GM19324 (cell line): ENCODE results near the gene PGAP1.
"Not testable (repeated sequence)": the region's sequence is repeated elsewhere in the genome, so short reads cannot be mapped to it uniquely, and the experiment has no call there.

ENCODE experiments used
- ATAC-seq: cut with Tn5 transposase; IDR thresholded peaks from one replicate; pipeline ENCODE4 v1.9.1; 2021; ENCODE audit warnings: mild to moderate bottlenecking, moderate library complexity; ENCODE audit not compliant: unreplicated experiment, low FRiP score

The PGAP1 gene

GRCh38 chr2:196951973-196952372 is 25.5 kb upstream of the PGAP1 start:
- no peak for ATAC-seq

DNA sequence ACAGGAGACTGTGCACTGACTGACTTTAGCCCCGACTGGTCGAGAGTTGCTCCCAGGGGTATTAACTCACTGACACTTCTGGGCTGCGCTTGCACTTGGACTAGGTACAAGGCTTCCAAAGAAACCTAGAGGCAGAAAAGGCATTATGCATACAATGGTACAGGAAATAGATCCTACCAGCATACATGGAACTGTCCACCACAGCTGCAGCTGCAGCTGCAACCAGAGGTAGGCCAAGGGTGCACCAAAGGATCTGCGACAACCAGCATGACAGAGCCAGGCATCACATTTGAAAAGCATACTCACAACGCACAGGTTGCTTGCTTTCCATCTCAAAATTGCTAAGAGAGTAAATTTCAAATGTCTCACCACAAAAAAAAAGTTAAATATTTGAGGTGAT is 22.6 kb upstream of the PGAP1 start:
- ATAC-seq = no peak

- peak; percentile 90 for ATAC-seq
These were observed 18.1 kb upstream of the PGAP1 start for GRCh38 chr2:196944570-196944969.

DNA sequence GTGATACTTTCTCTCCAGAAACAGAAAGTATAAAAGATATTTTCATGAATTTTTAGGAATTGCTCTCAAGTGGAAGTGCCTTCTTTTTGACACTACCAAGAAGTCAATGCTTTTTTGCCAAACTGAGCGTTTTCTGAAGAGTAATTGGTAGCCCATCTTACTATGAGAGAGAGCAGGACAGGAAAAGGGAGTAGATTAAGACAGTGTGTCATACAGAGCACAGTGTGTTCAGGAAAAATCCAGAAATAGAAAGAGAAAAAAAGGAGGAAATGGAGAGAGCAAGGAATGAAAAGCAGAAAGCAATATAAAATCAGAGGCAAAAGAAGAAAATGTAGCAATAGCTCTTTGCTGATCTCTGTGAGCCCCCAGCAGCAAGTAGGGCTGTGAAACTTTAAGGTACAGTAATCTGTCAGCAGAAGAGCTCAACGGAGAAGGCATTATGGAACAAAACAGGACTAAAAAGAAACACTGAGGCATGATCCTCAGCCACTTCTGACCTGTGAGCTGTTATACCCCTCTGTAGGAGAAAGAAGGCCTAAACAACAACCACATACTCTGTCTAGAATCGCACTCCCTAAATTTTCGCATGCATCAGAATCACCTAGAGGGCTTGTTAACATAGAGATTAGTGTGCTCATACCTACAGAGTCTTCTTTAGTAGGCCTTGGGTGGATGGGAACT is 15.0 kb upstream of the PGAP1 start:
- no peak for ATAC-seq

- no peak for ATAC-seq
These were observed 12.9 kb upstream of the PGAP1 start for GRCh38 chr2:196939371-196939770.

DNA sequence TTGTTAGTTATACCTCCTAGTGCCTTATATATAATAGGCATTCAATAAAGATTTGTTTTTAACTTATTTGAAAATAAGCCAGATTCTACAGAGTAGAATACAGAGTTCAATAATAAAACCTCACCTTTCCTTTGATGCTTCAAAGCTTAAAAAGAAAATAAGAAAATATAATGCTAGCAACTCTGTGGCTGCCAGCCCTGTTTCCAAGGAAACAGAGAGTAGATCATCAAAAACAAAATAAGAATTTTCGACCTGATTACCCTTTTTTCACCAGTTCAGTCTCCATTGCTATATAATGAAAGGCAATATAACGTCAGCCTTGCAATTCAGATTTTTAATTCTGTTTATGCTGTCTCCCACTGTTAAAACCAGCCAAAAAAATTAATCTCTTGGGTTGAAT is 8.9 kb upstream of the PGAP1 start:
- no peak for ATAC-seq

- no peak for ATAC-seq
These were observed 8.2 kb upstream of the PGAP1 start for GRCh38 chr2:196934672-196935071.

GRCh38 chr2:196931555-196931954 is 5.0 kb upstream of the PGAP1 start:
- ATAC-seq = no peak

- no peak for ATAC-seq
These were observed 1.1 kb upstream of the PGAP1 start for GRCh38 chr2:196927376-196928225.

- peak; percentile 36 for ATAC-seq
These were observed 542 bp downstream of the PGAP1 start for GRCh38 chr2:196925768-196926561.

DNA sequence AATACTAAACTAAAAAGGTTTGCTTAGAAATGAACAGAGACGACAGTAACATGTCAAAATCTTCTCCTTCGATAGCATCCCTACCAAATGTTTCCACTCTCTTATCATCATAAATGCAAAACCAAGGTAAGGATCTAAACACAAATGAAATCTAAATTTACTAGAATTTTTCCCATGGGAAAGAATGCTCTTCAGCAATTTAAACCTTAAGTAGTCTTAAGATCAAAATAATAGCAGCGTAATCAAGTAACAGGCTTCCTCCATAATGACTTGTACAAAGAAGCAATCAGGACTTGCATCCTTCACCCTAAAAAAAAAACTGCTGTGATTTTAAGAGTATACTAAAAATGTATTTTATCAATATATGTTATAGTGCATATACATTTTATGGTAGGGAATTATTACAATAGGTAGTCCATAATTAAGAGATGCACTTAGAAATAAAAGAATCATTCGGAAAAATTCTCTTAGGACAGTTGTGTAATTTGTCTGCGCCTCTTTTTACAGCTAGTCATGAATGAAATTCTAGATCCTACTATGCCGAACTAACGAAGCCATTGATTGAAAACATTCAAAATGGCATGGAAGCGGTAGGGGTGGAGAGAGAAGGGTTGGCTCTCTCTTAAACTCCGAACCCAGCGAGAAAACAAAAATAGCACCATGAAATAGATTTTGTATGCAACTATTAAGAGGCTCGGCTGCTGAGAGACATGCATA is 1.3 kb downstream of the PGAP1 start:
- no peak for ATAC-seq

DNA sequence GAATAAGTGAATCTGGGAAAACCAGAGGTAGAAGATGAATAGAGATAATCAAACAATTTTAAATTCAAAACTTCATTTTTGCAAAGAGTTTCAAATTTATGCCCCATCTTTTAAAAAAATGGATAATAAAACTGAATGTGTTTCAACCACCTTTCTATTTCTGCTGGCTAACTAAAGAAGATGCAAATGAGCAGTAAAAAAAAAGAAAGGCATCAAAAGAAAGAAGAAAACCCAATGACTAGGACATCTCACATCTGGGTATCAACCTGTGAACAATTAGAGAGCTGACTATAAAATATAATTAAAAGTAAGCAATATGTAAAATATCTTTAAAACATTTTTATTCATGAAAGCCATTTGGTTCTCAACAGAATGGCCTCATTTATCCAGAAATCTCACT is 2.5 kb downstream of the PGAP1 start:
- no peak for ATAC-seq

- ATAC-seq = no peak
These were observed 7.6 kb downstream of the PGAP1 start for GRCh38 chr2:196918927-196919326.

- no peak for ATAC-seq
These were observed 8.7 kb downstream of the PGAP1 start for GRCh38 chr2:196917802-196918201.

DNA sequence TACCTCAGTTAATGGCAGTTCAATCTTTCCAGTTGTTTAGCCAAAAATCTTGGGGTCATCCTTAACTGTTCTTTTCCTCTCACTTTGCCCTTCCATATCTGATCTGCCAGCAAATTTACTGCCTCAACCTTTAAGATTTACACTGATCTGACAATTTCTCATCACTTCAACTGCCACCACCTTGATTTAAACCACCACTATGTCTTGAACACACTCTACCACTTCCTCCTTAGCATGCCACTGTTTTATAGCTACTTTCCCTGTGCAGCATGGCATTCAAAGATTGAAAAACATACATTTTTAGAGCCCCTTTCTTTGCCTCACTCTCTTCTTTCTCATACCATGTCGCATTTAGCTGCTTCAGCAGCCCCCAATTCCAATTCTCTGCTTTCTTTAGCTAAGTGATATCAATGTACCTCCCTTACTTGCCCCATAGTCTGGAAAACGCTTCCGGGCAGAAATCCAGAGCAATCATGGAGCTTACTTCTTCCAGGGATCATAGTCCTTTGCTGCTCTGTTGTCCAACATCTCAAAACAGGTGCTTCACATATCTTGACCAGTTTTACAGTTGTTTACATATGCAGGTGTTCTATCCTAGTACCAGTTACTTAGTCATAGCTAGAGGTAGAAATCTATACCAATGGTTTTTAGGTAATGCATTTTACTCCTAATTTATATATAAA is 10.9 kb downstream of the PGAP1 start:
- ATAC-seq = no peak

GRCh38 chr2:196914867-196915460 is 11.5 kb downstream of the PGAP1 start:
- no peak for ATAC-seq

GRCh38 chr2:196913691-196914090 is 12.8 kb downstream of the PGAP1 start:
- no peak for ATAC-seq

DNA sequence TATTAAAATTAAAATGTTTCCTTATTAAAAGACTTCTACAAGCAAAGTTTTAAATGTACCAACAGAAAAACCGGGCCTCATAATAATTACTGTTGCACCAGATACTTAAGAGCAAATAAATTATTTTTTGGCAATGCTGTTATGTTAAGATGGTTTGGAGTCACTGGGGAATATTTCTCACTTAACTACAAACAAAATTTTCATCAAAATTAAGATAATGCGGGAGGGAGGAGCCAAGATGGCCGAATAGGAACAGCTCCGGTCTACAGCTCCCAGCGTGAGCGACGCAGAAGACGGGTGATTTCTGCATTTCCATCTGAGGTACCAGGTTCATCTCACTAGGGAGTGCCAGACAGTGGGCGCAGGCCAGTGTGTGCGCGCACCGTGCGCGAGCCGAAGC is 21.1 kb downstream of the PGAP1 start:
- ATAC-seq = not testable (repeated sequence)

- no peak for ATAC-seq
These were observed 23.7 kb downstream of the PGAP1 start for GRCh38 chr2:196902828-196903227.

DNA sequence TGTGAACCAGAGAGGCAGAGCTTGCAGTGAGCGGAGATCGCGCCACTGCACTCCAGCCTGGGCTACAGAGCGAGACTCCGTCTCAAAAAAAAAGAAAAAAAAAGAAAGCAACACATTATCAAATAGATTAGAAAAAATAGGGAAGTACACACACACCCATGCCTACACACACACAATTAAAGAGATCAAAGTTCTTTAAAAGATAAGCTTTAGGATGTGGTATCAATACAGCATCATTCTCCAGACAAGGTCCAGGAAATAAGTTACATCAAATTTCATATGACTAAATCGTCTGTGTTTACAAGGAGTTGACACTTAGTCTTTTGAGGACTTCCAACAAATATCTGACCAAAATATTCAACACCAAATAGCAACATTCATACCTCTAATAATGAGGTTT is 25.7 kb downstream of the PGAP1 start:
- ATAC-seq = no peak
